Measurements from ENCODE around the gene GPM6B.

Gene GPM6B

GRCh38 chrX:13828392-13828791 is 11.5 kb upstream of the GPM6B start:
- TF ChIP-seq POLR2A (IDR thresholded peaks at IDR 0.05; ENCODE audit: extremely low read depth, insufficient read length) (no peak), MYC (IDR thresholded peaks at IDR 0.05; ENCODE audit: low read depth, low read length) (no peak)
- TF ChIP-seq, protein P1, sequence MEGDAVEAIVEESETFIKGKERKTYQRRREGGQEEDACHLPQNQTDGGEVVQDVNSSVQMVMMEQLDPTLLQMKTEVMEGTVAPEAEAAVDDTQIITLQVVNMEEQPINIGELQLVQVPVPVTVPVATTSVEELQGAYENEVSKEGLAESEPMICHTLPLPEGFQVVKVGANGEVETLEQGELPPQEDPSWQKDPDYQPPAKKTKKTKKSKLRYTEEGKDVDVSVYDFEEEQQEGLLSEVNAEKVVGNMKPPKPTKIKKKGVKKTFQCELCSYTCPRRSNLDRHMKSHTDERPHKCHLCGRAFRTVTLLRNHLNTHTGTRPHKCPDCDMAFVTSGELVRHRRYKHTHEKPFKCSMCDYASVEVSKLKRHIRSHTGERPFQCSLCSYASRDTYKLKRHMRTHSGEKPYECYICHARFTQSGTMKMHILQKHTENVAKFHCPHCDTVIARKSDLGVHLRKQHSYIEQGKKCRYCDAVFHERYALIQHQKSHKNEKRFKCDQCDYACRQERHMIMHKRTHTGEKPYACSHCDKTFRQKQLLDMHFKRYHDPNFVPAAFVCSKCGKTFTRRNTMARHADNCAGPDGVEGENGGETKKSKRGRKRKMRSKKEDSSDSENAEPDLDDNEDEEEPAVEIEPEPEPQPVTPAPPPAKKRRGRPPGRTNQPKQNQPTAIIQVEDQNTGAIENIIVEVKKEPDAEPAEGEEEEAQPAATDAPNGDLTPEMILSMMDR (IDR thresholded peaks at IDR 0.05; ENCODE audit: low read depth, low read length) = no peak
- TF ChIP-seq, protein P2, sequence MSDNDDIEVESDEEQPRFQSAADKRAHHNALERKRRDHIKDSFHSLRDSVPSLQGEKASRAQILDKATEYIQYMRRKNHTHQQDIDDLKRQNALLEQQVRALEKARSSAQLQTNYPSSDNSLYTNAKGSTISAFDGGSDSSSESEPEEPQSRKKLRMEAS (IDR thresholded peaks at IDR 0.05; ENCODE audit: low read depth, low read length) = no peak
- H3K4me3 ChIP-seq (ENCODE audit: low read depth, low read length) = no peak overlapping the region
- DNase-seq (ENCODE audit: low read depth) = no peak

DNA sequence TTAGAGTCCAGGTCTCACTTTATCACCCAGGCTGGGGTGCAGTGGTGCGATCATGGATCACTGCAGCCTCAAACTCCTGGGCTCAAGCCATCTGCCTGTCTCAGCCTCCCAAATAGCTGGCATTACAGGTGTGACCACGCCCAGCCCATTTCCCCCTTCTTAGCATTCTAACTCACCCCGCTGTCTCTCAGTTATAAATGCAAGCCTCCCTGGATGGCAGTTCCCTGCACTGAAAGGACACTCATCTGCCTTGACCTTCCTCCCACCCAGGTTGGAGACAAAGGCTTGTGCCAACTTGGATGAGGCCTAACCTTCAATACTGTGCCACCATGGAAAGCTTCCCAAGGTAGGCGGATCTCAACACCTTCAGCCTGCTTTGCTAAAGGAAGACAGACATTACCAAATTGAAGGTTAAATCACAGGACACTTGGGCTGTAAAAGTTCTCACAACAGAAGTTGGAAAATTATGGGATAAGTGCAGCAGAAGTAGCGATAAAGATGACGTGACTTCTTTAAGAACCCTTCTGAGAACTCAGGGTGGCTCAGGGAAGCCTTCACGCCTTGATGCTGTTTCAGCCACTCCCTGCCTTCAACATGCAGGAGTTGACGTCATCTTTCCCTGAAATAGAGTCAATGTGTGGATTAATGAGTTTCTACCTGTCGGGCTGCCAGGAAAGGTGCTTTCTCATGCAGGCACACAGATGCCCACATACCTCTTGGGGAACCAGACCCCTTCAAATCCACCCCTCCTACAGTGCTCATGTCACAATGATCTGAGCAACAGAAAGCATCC is 10.6 kb upstream of the GPM6B start:
- TF ChIP-seq, protein P1 (IDR thresholded peaks at IDR 0.05; ENCODE audit: low read depth, low read length) = no peak
- TF ChIP-seq POLR2A (IDR thresholded peaks at IDR 0.05; ENCODE audit: extremely low read depth, insufficient read length) (no peak), MYC (IDR thresholded peaks at IDR 0.05; ENCODE audit: low read depth, low read length) (no peak)
- TF ChIP-seq, protein P2 (IDR thresholded peaks at IDR 0.05; ENCODE audit: low read depth, low read length) = no peak
- no peak for DNase-seq (ENCODE audit: low read depth)
- H3K4me3 ChIP-seq (ENCODE audit: low read depth, low read length) = no peak overlapping the region

DNA sequence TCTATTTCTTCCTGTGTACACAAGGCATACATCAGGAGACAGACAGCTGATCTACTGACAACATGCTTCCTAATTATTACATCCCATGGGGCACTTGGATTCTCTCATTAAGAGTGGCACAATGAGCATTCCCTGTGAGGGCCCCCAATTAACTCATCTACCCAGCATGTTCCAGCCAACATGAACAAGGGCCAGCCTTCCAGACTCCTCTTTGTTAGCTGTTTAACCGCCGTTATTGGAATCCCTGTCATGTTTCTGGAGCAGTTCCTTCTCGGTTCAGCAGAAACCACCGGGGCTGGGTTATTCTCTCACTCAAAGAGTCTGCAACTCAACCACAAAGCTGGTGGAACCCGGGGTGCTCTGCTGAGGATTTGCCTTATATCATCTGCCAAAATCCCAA is 9.9 kb upstream of the GPM6B start:
- no peak for DNase-seq (ENCODE audit: low read depth)
- TF ChIP-seq POLR2A (IDR thresholded peaks at IDR 0.05; ENCODE audit: extremely low read depth, insufficient read length) = no peak
- TF ChIP-seq, protein P1 (IDR thresholded peaks at IDR 0.05; ENCODE audit: low read depth, low read length) = no peak
- TF ChIP-seq, protein P2 (IDR thresholded peaks at IDR 0.05; ENCODE audit: low read depth, low read length) = no peak
- TF ChIP-seq MYC (IDR thresholded peaks at IDR 0.05; ENCODE audit: low read depth, low read length) = no peak
- no peak overlapping the region for H3K4me3 ChIP-seq (ENCODE audit: low read depth, low read length)

DNA sequence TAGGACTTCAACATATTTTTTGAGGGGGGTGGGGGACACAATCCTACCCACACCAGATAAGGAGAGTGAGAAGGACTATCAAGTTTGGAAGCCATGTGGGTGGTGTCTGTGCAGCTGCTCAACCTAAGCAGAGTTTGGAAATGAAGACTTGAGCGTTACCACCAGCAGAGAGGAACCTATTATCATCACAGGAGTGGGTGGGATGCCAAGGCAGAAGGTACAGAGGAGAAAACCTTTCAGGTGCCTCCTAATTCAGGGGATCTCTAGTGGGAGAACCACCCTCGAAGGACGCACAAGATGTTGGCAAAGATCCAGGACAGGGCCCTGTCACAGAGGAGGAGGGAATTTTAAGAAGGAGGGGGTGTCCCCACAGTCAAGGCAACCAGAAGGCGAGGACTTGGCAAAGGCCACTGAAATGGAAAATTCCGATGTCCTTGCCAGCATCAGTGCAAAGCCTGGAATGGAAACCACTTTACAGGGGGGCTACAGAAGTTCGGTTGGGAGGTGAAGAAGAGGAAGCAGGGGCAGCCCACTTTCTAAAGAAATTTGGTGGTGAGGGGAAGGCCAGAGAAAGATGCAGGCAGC is 8.4 kb upstream of the GPM6B start:
- no peak overlapping the region for H3K4me3 ChIP-seq (ENCODE audit: low read depth, low read length)
- TF ChIP-seq POLR2A (IDR thresholded peaks at IDR 0.05; ENCODE audit: extremely low read depth, insufficient read length) = no peak
- TF ChIP-seq, protein P2 (IDR thresholded peaks at IDR 0.05; ENCODE audit: low read depth, low read length) = no peak
- TF ChIP-seq, protein P1 (IDR thresholded peaks at IDR 0.05; ENCODE audit: low read depth, low read length) = no peak
- TF ChIP-seq MYC (IDR thresholded peaks at IDR 0.05; ENCODE audit: low read depth, low read length) = no peak
- DNase-seq (ENCODE audit: low read depth) = no peak

GRCh38 chrX:13824746-13825145 is 7.9 kb upstream of the GPM6B start:
- H3K4me3 ChIP-seq (ENCODE audit: low read depth, low read length) = no peak overlapping the region
- no peak for DNase-seq (ENCODE audit: low read depth)
- TF ChIP-seq POLR2A (IDR thresholded peaks at IDR 0.05; ENCODE audit: extremely low read depth, insufficient read length) (no peak), MYC (IDR thresholded peaks at IDR 0.05; ENCODE audit: low read depth, low read length) (no peak)
- TF ChIP-seq, protein P2 (IDR thresholded peaks at IDR 0.05; ENCODE audit: low read depth, low read length) = no peak
- TF ChIP-seq, protein P1 (IDR thresholded peaks at IDR 0.05; ENCODE audit: low read depth, low read length) = no peak

Data from NB4 (cell line).